ENCODE data around the gene CLDN22. TPM values are rescaled to one million over a fixed set of nuclear protein-coding genes. Genes with fewer than 3 reads are reported as not detected.

Gene CLDN22
- total and polyA plus RNA-seq, 2 of the 8 experiments (the other 6 are each of a cell fraction or from before 2014, with no cell fraction given) = not detected

DNA sequence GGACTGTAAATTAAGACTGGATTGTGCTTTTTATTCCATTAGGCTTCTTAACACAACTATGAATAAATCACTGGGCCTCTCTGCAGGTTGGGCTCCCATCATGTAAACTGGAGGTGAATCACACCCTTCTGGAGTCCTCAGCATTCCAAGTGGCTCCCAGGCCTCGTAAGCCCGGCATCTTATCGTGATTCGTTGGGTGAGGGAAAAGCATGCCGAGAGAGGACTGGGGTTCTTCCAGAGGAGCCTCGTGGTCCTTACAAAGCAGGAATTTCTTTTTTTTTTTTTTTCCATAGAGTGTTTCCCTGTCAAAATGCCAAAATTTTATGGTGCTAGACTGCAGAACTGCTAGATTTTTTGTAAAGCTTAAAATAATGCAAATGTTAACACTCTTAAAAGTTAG lies 20.0 kb downstream of the CLDN22 start (continued):
- TF ChIP-seq, protein P1, sequence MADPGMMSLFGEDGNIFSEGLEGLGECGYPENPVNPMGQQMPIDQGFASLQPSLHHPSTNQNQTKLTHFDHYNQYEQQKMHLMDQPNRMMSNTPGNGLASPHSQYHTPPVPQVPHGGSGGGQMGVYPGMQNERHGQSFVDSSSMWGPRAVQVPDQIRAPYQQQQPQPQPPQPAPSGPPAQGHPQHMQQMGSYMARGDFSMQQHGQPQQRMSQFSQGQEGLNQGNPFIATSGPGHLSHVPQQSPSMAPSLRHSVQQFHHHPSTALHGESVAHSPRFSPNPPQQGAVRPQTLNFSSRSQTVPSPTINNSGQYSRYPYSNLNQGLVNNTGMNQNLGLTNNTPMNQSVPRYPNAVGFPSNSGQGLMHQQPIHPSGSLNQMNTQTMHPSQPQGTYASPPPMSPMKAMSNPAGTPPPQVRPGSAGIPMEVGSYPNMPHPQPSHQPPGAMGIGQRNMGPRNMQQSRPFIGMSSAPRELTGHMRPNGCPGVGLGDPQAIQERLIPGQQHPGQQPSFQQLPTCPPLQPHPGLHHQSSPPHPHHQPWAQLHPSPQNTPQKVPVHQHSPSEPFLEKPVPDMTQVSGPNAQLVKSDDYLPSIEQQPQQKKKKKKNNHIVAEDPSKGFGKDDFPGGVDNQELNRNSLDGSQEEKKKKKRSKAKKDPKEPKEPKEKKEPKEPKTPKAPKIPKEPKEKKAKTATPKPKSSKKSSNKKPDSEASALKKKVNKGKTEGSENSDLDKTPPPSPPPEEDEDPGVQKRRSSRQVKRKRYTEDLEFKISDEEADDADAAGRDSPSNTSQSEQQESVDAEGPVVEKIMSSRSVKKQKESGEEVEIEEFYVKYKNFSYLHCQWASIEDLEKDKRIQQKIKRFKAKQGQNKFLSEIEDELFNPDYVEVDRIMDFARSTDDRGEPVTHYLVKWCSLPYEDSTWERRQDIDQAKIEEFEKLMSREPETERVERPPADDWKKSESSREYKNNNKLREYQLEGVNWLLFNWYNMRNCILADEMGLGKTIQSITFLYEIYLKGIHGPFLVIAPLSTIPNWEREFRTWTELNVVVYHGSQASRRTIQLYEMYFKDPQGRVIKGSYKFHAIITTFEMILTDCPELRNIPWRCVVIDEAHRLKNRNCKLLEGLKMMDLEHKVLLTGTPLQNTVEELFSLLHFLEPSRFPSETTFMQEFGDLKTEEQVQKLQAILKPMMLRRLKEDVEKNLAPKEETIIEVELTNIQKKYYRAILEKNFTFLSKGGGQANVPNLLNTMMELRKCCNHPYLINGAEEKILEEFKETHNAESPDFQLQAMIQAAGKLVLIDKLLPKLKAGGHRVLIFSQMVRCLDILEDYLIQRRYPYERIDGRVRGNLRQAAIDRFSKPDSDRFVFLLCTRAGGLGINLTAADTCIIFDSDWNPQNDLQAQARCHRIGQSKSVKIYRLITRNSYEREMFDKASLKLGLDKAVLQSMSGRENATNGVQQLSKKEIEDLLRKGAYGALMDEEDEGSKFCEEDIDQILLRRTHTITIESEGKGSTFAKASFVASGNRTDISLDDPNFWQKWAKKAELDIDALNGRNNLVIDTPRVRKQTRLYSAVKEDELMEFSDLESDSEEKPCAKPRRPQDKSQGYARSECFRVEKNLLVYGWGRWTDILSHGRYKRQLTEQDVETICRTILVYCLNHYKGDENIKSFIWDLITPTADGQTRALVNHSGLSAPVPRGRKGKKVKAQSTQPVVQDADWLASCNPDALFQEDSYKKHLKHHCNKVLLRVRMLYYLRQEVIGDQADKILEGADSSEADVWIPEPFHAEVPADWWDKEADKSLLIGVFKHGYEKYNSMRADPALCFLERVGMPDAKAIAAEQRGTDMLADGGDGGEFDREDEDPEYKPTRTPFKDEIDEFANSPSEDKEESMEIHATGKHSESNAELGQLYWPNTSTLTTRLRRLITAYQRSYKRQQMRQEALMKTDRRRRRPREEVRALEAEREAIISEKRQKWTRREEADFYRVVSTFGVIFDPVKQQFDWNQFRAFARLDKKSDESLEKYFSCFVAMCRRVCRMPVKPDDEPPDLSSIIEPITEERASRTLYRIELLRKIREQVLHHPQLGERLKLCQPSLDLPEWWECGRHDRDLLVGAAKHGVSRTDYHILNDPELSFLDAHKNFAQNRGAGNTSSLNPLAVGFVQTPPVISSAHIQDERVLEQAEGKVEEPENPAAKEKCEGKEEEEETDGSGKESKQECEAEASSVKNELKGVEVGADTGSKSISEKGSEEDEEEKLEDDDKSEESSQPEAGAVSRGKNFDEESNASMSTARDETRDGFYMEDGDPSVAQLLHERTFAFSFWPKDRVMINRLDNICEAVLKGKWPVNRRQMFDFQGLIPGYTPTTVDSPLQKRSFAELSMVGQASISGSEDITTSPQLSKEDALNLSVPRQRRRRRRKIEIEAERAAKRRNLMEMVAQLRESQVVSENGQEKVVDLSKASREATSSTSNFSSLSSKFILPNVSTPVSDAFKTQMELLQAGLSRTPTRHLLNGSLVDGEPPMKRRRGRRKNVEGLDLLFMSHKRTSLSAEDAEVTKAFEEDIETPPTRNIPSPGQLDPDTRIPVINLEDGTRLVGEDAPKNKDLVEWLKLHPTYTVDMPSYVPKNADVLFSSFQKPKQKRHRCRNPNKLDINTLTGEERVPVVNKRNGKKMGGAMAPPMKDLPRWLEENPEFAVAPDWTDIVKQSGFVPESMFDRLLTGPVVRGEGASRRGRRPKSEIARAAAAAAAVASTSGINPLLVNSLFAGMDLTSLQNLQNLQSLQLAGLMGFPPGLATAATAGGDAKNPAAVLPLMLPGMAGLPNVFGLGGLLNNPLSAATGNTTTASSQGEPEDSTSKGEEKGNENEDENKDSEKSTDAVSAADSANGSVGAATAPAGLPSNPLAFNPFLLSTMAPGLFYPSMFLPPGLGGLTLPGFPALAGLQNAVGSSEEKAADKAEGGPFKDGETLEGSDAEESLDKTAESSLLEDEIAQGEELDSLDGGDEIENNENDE (IDR thresholded peaks at IDR 0.05; ENCODE audit: insufficient replicate concordance, low read length) = no peak
- TF ChIP-seq KDM5A (IDR thresholded peaks at IDR 0.05; ENCODE audit: low read length) = no peak
- no peak for TF ChIP-seq POLR2AphosphoS5 (IDR thresholded peaks at IDR 0.05; ENCODE audit: low read depth, low read length)
- no peak for TF ChIP-seq SP2 (IDR thresholded peaks at IDR 0.05; ENCODE audit: low read length)
- TF ChIP-seq SP4 (IDR thresholded peaks at IDR 0.05; ENCODE audit: low read length) = no peak
- no peak for TF ChIP-seq NANOG (IDR thresholded peaks at IDR 0.05; ENCODE audit: insufficient read depth, low read depth, low read length, poor library complexity, severe bottlenecking)
- TF ChIP-seq, protein P2, sequence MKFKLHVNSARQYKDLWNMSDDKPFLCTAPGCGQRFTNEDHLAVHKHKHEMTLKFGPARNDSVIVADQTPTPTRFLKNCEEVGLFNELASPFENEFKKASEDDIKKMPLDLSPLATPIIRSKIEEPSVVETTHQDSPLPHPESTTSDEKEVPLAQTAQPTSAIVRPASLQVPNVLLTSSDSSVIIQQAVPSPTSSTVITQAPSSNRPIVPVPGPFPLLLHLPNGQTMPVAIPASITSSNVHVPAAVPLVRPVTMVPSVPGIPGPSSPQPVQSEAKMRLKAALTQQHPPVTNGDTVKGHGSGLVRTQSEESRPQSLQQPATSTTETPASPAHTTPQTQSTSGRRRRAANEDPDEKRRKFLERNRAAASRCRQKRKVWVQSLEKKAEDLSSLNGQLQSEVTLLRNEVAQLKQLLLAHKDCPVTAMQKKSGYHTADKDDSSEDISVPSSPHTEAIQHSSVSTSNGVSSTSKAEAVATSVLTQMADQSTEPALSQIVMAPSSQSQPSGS (IDR thresholded peaks at IDR 0.05; ENCODE audit: low read length) = no peak
- TF ChIP-seq, protein P3, sequence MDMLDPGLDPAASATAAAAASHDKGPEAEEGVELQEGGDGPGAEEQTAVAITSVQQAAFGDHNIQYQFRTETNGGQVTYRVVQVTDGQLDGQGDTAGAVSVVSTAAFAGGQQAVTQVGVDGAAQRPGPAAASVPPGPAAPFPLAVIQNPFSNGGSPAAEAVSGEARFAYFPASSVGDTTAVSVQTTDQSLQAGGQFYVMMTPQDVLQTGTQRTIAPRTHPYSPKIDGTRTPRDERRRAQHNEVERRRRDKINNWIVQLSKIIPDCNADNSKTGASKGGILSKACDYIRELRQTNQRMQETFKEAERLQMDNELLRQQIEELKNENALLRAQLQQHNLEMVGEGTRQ (IDR thresholded peaks at IDR 0.05; ENCODE audit: low read length) = no peak
- no peak for TF ChIP-seq EZH2 (IDR thresholded peaks at IDR 0.05; ENCODE audit: low read depth, low read length, severe bottlenecking)

All from H1 (cell line).